ENCODE measurements around the gene ANXA4. TPM values are rescaled to one million over a fixed set of nuclear protein-coding genes. Genes with fewer than 3 reads are reported as not detected.
A peak's percentile ranks its signal among the peaks of the same experiment; 100 is the strongest.

ANXA4 gene
- total and polyA plus RNA-seq, 2 donors = 23.3 to 45.3 TPM

- WGBS = 24% methylated on average over 22 of the region's 22 CpGs
- Histone ChIP-seq H3K4me1 (ENCODE audit: control insufficient read depth in 2 of 2, insufficient read depth in 2 of 2, low read length in 2 of 2) (peaks cover 6 to 10% of the 10 kb centered on the region in 2 donors), H3K9me3 (ENCODE audit: control insufficient read depth in 2 of 2, insufficient read depth in 1 of 2, low read length in 1 of 2) (no peaks in the 10 kb centered on the region), H3K36me3 (ENCODE audit: control insufficient read depth in 2 of 2, insufficient read depth in 2 of 2, low read length in 1 of 2) (no peaks in the 10 kb centered on the region), H3K27ac (ENCODE audit: low read depth in 1 of 2, low read length in 1 of 2) (peak overlapping the region in 1 of 2 donors; percentile 31), H3K27me3 (ENCODE audit: control insufficient read depth in 2 of 2, insufficient read depth in 1 of 2, low read length in 1 of 2) (peaks cover 0 to 20% of the 10 kb centered on the region in 2 donors), H3K4me3 (ENCODE audit: low read length in 2 of 2) (peak overlapping the region; percentile 59 to 79)
- no peak for DNase-seq (ENCODE audit: low read depth in 6 of 9, low spot score in 9 of 9)
Observed at GRCh38 chr2:69742322-69742952, 503 bp downstream of the ANXA4 start.

GRCh38 chr2:69743847-69744264 is 1.9 kb downstream of the ANXA4 start:
- peaks cover 0 to 20% of the 10 kb centered on the region in 2 donors for H3K27me3 ChIP-seq (ENCODE audit: control insufficient read depth in 2 of 2, insufficient read depth in 1 of 2, low read length in 1 of 2)
- H3K27ac ChIP-seq (ENCODE audit: low read depth in 1 of 2, low read length in 1 of 2) = no peak overlapping the region
- H3K36me3 ChIP-seq (ENCODE audit: control insufficient read depth in 2 of 2, insufficient read depth in 2 of 2, low read length in 1 of 2) = no peaks in the 10 kb centered on the region
- DNase-seq (ENCODE audit: low read depth in 6 of 9, low spot score in 9 of 9) = no peak
- WGBS = 93% methylated on average over 2 of the region's 2 CpGs
- peaks cover 6 to 10% of the 10 kb centered on the region in 2 donors for H3K4me1 ChIP-seq (ENCODE audit: control insufficient read depth in 2 of 2, insufficient read depth in 2 of 2, low read length in 2 of 2)
- no peak overlapping the region for H3K4me3 ChIP-seq (ENCODE audit: low read length in 2 of 2)
- H3K9me3 ChIP-seq (ENCODE audit: control insufficient read depth in 2 of 2, insufficient read depth in 1 of 2, low read length in 1 of 2) = no peaks in the 10 kb centered on the region

GRCh38 chr2:69744456-69744855 is 2.5 kb downstream of the ANXA4 start:
- H3K27me3 ChIP-seq (ENCODE audit: control insufficient read depth in 2 of 2, insufficient read depth in 1 of 2, low read length in 1 of 2) = peaks cover 0 to 20% of the 10 kb centered on the region in 2 donors
- no peak for DNase-seq (ENCODE audit: low read depth in 6 of 9, low spot score in 9 of 9)
- 94% methylated on average over 3 of the region's 3 CpGs for WGBS
- H3K27ac ChIP-seq (ENCODE audit: low read depth in 1 of 2, low read length in 1 of 2) = no peak overlapping the region
- H3K4me3 ChIP-seq (ENCODE audit: low read length in 2 of 2) = no peak overlapping the region
- no peaks in the 10 kb centered on the region for H3K36me3 ChIP-seq (ENCODE audit: control insufficient read depth in 2 of 2, insufficient read depth in 2 of 2, low read length in 1 of 2)
- peaks cover 6 to 10% of the 10 kb centered on the region in 2 donors for H3K4me1 ChIP-seq (ENCODE audit: control insufficient read depth in 2 of 2, insufficient read depth in 2 of 2, low read length in 2 of 2)
- H3K9me3 ChIP-seq (ENCODE audit: control insufficient read depth in 2 of 2, insufficient read depth in 1 of 2, low read length in 1 of 2) = no peaks in the 10 kb centered on the region

GRCh38 chr2:69745035-69745434 is 3.1 kb downstream of the ANXA4 start:
- Histone ChIP-seq H3K36me3 (ENCODE audit: control insufficient read depth in 2 of 2, insufficient read depth in 2 of 2, low read length in 1 of 2) (no peaks in the 10 kb centered on the region), H3K4me3 (ENCODE audit: low read length in 2 of 2) (no peak overlapping the region), H3K27ac (ENCODE audit: low read depth in 1 of 2, low read length in 1 of 2) (no peak overlapping the region), H3K4me1 (ENCODE audit: control insufficient read depth in 2 of 2, insufficient read depth in 2 of 2, low read length in 2 of 2) (peaks cover 6 to 10% of the 10 kb centered on the region in 2 donors), H3K9me3 (ENCODE audit: control insufficient read depth in 2 of 2, insufficient read depth in 1 of 2, low read length in 1 of 2) (no peaks in the 10 kb centered on the region), H3K27me3 (ENCODE audit: control insufficient read depth in 2 of 2, insufficient read depth in 1 of 2, low read length in 1 of 2) (peaks cover 0 to 20% of the 10 kb centered on the region in 2 donors)
- 85% methylated on average over 2 of the region's 2 CpGs for WGBS
- no peak for DNase-seq (ENCODE audit: low read depth in 6 of 9, low spot score in 9 of 9)

- no peak for DNase-seq (ENCODE audit: low read depth in 6 of 9, low spot score in 9 of 9)
- no peaks in the 10 kb centered on the region for H3K4me1 ChIP-seq (ENCODE audit: control insufficient read depth in 2 of 2, insufficient read depth in 2 of 2, low read length in 2 of 2)
Observed at GRCh38 chr2:69750246-69750645, 8.3 kb downstream of the ANXA4 start.

GRCh38 chr2:69753659-69754363 is 11.9 kb downstream of the ANXA4 start:
- peaks cover 0 to 2% of the 10 kb centered on the region in 2 donors for H3K36me3 ChIP-seq (ENCODE audit: control insufficient read depth in 2 of 2, insufficient read depth in 2 of 2, low read length in 1 of 2)
- no peak overlapping the region for H3K4me3 ChIP-seq (ENCODE audit: low read length in 2 of 2)
- no peaks in the 10 kb centered on the region for H3K27me3 ChIP-seq (ENCODE audit: control insufficient read depth in 2 of 2, insufficient read depth in 1 of 2, low read length in 1 of 2)
- WGBS = 98% methylated on average over 3 of the region's 3 CpGs
- no peak overlapping the region for H3K27ac ChIP-seq (ENCODE audit: low read depth in 1 of 2, low read length in 1 of 2)
- no peaks in the 10 kb centered on the region for H3K4me1 ChIP-seq (ENCODE audit: control insufficient read depth in 2 of 2, insufficient read depth in 2 of 2, low read length in 2 of 2)
- H3K9me3 ChIP-seq (ENCODE audit: control insufficient read depth in 2 of 2, insufficient read depth in 1 of 2, low read length in 1 of 2) = no peaks in the 10 kb centered on the region
- DNase-seq (ENCODE audit: low read depth in 6 of 9, low spot score in 9 of 9) = no peak

More at GRCh38 chr2:69750246-69750645, 8.3 kb downstream of the ANXA4 start:
- Histone ChIP-seq H3K27ac (ENCODE audit: low read depth in 1 of 2, low read length in 1 of 2) (no peak overlapping the region), H3K27me3 (ENCODE audit: control insufficient read depth in 2 of 2, insufficient read depth in 1 of 2, low read length in 1 of 2) (no peaks in the 10 kb centered on the region), H3K36me3 (ENCODE audit: control insufficient read depth in 2 of 2, insufficient read depth in 2 of 2, low read length in 1 of 2) (no peaks in the 10 kb centered on the region), H3K4me3 (ENCODE audit: low read length in 2 of 2) (no peak overlapping the region), H3K9me3 (ENCODE audit: control insufficient read depth in 2 of 2, insufficient read depth in 1 of 2, low read length in 1 of 2) (no peaks in the 10 kb centered on the region)
- 96% methylated on average over 6 of the region's 6 CpGs for WGBS

GRCh38 chr2:69754633-69755032 is 12.7 kb downstream of the ANXA4 start:
- H3K36me3 ChIP-seq (ENCODE audit: control insufficient read depth in 2 of 2, insufficient read depth in 2 of 2, low read length in 1 of 2) = peaks cover 0 to 2% of the 10 kb centered on the region in 2 donors
- H3K27ac ChIP-seq (ENCODE audit: low read depth in 1 of 2, low read length in 1 of 2) = no peak overlapping the region
- no peaks in the 10 kb centered on the region for H3K27me3 ChIP-seq (ENCODE audit: control insufficient read depth in 2 of 2, insufficient read depth in 1 of 2, low read length in 1 of 2)
- no peaks in the 10 kb centered on the region for H3K9me3 ChIP-seq (ENCODE audit: control insufficient read depth in 2 of 2, insufficient read depth in 1 of 2, low read length in 1 of 2)
- H3K4me1 ChIP-seq (ENCODE audit: control insufficient read depth in 2 of 2, insufficient read depth in 2 of 2, low read length in 2 of 2) = no peaks in the 10 kb centered on the region
- no peak for DNase-seq (ENCODE audit: low read depth in 6 of 9, low spot score in 9 of 9)
- no peak overlapping the region for H3K4me3 ChIP-seq (ENCODE audit: low read length in 2 of 2)
- 82% methylated on average over 1 of the region's 1 CpG for WGBS

GRCh38 chr2:69755862-69756467 is 14.0 kb downstream of the ANXA4 start:
- no peak for DNase-seq (ENCODE audit: low read depth in 6 of 9, low spot score in 9 of 9)
- no peak overlapping the region for H3K27ac ChIP-seq (ENCODE audit: low read depth in 1 of 2, low read length in 1 of 2)
- no peaks in the 10 kb centered on the region for H3K9me3 ChIP-seq (ENCODE audit: control insufficient read depth in 2 of 2, insufficient read depth in 1 of 2, low read length in 1 of 2)
- no peaks in the 10 kb centered on the region for H3K27me3 ChIP-seq (ENCODE audit: control insufficient read depth in 2 of 2, insufficient read depth in 1 of 2, low read length in 1 of 2)
- WGBS = 94% methylated on average over 2 of the region's 2 CpGs
- H3K4me3 ChIP-seq (ENCODE audit: low read length in 2 of 2) = no peak overlapping the region
- peaks cover 0 to 2% of the 10 kb centered on the region in 2 donors for H3K36me3 ChIP-seq (ENCODE audit: control insufficient read depth in 2 of 2, insufficient read depth in 2 of 2, low read length in 1 of 2)
- H3K4me1 ChIP-seq (ENCODE audit: control insufficient read depth in 2 of 2, insufficient read depth in 2 of 2, low read length in 2 of 2) = no peaks in the 10 kb centered on the region

- Histone ChIP-seq H3K4me3 (ENCODE audit: low read length in 2 of 2) (no peak overlapping the region), H3K27ac (ENCODE audit: low read depth in 1 of 2, low read length in 1 of 2) (no peak overlapping the region), H3K27me3 (ENCODE audit: control insufficient read depth in 2 of 2, insufficient read depth in 1 of 2, low read length in 1 of 2) (no peaks in the 10 kb centered on the region), H3K9me3 (ENCODE audit: control insufficient read depth in 2 of 2, insufficient read depth in 1 of 2, low read length in 1 of 2) (no peaks in the 10 kb centered on the region), H3K36me3 (ENCODE audit: control insufficient read depth in 2 of 2, insufficient read depth in 2 of 2, low read length in 1 of 2) (peaks cover 0 to 2% of the 10 kb centered on the region in 2 donors), H3K4me1 (ENCODE audit: control insufficient read depth in 2 of 2, insufficient read depth in 2 of 2, low read length in 2 of 2) (no peaks in the 10 kb centered on the region)
- WGBS = 98% methylated on average over 2 of the region's 2 CpGs
- no peak for DNase-seq (ENCODE audit: low read depth in 6 of 9, low spot score in 9 of 9)
Observed at GRCh38 chr2:69762025-69762424, 20.1 kb downstream of the ANXA4 start.
